Inferior parietal cortex (tissue), 1 donor: ENCODE results near the gene PNMA6E.
"Not testable (repeated sequence)": the region's sequence is repeated elsewhere in the genome, so short reads cannot be mapped to it uniquely, and the experiment has no call there.

Source experiments
- DNase-seq: peaks from one replicate; pipeline ENCODE4 v3.0.0-alpha.2; 2016; ENCODE audit errors: extremely low spot score

PNMA6E gene

GRCh38 chrX:153408871-153409351 is 7.8 kb upstream of the PNMA6E start:
- no peak for DNase-seq

- DNase-seq: no peak
Measured at GRCh38 chrX:153408221-153408721, 7.1 kb upstream of the PNMA6E start.

- DNase-seq: no peak
Measured at GRCh38 chrX:153407736-153408135, 6.6 kb upstream of the PNMA6E start.

GRCh38 chrX:153406903-153407302 is 5.8 kb upstream of the PNMA6E start:
- no peak for DNase-seq

GRCh38 chrX:153406011-153406410 is 4.9 kb upstream of the PNMA6E start:
- DNase-seq: no peak

- no peak for DNase-seq
Measured at GRCh38 chrX:153405426-153405825, 4.3 kb upstream of the PNMA6E start.

GRCh38 chrX:153404333-153404732 is 3.2 kb upstream of the PNMA6E start:
- DNase-seq: not testable (repeated sequence)

- no peak for DNase-seq
Measured at GRCh38 chrX:153400146-153401132, 711 bp downstream of the PNMA6E start.

- no peak for DNase-seq
Measured at GRCh38 chrX:153398275-153398960, 2.7 kb downstream of the PNMA6E start.

- no peak for DNase-seq
Measured at GRCh38 chrX:153397256-153397960, 3.7 kb downstream of the PNMA6E start.

- no peak for DNase-seq
Measured at GRCh38 chrX:153396320-153397195, 4.6 kb downstream of the PNMA6E start.

- no peak for DNase-seq
Measured at GRCh38 chrX:153395613-153396319, 5.4 kb downstream of the PNMA6E start.

GRCh38 chrX:153394612-153395011 is 6.5 kb downstream of the PNMA6E start:
- DNase-seq: no peak

- DNase-seq: no peak
Measured at GRCh38 chrX:153392642-153393321, 8.4 kb downstream of the PNMA6E start.

GRCh38 chrX:153389460-153389768 is 11.7 kb downstream of the PNMA6E start:
- not testable (repeated sequence) for DNase-seq

GRCh38 chrX:153388722-153389459 is 12.3 kb downstream of the PNMA6E start:
- DNase-seq: no peak

- DNase-seq: no peak
Measured at GRCh38 chrX:153387987-153388721, 13.0 kb downstream of the PNMA6E start.

GRCh38 chrX:153387345-153387744 is 13.8 kb downstream of the PNMA6E start:
- no peak for DNase-seq
